HG03196 (cell line): Measurements from ENCODE around the gene INSL4.

Experiments used
- ATAC-seq: cut with Tn5 transposase; IDR thresholded peaks from one replicate; pipeline ENCODE4 v1.9.1; 2021; ENCODE audit not compliant: unreplicated experiment

INSL4 gene

DNA sequence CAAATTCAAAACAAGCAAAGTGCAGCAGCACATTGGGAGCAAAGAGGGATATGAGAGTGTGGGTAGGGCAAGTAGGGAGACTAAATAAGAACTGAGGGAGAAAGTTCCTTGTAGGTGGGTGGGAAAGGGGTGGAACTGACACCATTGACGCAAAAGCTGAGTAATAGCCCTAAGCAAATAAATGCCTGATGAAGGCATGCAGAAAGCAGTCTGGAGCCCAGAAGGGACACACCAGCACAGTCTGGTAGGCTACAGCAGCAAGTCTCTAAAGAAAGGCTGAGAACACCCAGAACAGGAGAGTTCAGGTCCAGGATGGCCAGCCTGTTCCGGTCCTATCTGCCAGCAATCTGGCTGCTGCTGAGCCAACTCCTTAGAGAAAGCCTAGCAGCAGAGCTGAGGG is at the start of gene INSL4:
Gene INSL4, plus strand, starts transcription at position 208 of the 400 bp plus-strand sequence. Its CDS starts 105 bp downstream, at position 313.
- no peak for ATAC-seq

DNA sequence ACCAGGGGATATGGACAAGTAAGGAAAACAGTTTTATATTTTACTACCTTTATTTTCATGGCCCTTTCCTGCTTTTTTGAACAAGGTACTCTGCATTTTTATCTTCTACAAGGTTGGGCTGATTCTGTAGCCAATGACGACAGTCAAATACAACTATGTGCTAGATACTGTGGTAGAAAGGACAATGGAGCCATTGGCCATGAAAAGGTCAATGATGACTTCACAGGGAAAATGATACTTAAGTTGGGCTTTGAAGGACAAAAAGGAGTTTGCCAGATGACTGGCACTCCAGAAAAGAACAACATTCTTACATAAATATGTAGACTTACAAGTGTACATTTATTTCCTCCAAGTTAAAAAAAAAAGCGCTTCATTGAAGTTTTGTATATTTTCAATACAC is 46.4 kb upstream of the INSL4 start:
- no peak for ATAC-seq

DNA sequence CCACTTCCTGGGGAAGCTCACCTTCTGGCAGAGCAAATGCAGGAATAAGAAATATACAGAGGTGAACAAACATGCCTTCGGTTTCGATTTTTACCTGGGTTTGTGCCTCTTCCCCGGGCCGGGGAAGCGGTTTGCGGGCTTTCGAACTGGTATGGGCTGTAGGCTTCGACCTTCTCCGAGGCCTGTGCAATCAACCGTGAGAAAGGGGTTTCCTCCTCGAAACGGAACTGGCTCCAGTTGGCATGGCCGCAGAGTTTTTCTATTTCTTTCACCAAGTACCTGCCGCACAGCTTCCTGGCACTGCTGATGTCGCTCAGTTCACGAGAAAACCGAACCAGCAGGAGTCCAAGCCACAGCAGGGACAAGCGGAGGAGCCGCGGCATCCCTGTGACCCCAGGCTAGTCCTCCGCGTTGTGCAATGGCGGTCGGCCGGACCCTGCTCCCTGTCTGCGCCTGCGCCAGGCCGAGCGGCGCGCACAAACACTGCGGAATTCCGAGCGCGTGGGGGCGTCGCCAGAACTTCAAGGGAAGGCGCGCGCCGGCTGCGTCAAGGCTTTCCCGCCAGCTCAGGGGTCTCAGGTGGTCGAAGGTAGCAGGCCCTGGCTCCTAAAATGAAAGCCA is 45.9 kb upstream of the INSL4 start, which contains the start of gene INSL6:
Gene INSL6, minus strand, starts transcription at position 420 of the 621 bp plus-strand sequence. Its CDS starts 37 bp downstream, at position 383.
- ATAC-seq: no peak

DNA sequence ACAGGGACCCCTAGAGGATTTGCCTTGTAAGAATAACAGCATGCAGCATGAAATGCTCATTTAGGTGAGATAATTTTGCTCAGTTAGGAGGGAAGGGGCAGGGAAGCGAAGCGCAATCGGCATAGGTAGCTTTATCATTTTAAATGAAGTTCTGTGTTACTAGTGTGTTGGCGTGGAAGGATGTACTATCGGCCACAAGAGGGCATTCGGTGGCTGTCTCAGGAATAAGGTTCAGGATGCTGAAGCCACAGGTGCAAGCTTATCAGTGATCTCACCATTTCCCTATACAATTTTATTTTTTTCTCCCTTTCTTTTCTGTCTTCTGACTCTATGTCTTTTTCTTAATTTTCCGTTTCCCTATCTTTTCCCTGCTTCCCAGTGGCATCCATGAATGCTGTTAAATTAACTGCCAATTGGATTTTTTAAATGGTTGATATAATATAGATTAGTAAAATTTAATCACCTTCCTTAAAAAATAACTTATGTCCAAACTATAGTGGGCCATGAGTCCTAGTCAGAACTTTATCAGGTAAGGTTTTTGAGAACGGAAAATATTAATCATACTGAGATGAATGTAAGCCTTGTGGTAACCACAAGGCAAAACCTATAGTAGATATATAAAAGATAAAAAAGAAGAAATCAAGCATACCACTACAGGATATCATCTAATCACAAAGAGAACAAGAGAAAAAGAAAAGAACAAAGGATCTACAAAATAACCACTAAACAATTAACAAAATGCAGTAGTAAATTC is 44.6 kb upstream of the INSL4 start:
- ATAC-seq: no peak

DNA sequence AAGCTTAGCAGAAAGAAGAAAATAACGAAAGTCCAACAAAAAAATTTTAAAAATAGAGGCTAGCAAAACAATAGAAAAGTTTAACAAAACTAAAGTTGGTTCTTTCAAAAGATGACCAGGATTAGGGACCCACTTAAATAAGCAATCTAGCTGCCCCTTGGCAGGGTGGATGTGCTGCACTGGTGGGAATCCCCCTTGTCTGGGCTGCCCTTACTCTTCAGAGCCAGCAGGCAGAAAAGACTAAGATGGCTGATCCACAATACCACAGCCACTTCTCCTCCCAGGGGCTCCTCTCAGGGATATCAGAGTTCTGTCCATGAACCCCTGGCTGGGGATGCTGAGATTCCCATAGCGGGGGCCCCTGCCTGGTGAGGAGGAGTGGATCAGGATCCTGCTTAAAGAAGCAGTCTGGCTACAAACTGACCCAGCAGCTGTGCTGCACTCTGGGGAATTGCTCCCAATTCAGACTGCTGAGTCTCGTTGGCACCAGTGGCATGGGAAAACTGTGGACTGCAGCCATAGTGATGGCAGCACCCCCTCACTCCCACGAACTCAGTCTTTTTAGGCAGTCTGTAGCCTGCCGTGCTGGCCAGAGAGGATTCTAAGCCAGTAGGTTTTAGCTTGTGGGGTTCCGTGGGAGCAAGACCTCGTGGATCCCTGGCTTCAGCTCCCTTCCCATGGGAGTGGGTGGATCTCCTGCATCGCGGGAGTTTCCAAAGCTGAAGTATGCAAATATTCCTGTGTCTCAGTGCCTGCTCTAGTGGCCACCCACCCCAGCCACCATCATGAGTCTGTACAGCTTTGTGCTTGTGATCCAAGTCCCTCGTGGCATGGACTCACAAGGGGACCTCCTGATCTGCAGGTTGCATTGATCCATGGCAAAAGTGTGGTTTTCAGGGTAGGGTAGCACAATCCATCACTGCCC is 42.9 kb upstream of the INSL4 start:
- no peak for ATAC-seq

DNA sequence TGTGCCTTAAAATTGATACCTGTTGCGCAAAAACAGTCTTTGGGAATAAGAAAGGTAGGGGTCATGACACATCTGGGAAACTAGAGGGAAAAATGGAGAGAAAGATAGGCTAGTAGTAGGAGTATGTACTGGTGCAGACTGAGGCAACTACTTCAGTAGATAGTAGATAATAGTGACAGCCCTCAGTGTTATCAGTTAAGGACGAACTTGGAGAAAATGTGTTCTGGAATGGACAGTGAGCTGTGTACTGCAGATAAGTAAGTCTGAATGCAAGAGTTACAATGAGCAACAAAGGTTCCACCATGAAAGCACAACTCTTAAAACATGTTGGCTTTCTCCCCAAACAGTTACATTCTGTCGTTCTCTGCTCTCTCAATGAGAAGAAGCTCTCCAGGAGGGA is 39.2 kb upstream of the INSL4 start:
- ATAC-seq: no peak

DNA sequence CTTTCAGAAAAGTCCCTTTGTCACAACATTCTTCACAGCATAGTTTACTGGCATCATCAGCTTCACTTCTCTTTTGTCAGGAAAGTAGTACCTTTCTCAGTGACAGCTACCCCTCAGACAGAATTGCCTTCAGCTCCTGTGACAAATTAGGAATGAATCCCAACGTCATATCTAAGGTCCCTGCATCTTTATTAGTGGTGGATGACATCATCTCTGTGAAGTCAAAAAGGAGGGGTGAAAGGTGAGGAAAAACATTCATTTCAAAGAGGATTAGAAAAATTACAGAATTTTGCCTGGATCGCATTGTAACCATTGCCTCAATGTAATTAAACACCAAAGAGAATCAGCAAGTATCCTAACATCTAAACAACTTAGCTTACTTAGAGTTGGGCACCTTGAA is 37.9 kb upstream of the INSL4 start:
- no peak for ATAC-seq

DNA sequence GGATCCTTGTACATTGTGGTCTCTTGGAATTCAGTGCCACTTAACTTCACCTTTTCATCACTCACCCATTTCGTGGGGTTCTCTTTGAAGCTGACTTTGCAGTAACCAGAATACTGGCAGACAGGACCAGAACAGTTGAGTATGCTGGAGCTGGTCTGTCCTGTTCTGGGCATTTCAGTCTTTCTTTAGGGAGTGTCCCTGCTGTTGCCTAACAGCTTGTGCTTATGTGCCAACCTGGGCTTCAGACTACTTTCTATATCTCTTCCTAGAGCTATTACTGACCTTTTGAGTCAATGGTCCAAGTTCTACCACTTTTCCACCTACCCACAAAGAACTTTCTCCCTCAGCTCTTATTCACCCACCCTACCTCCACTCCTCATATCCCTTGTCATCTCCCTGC is 35.8 kb upstream of the INSL4 start:
- ATAC-seq: no peak

DNA sequence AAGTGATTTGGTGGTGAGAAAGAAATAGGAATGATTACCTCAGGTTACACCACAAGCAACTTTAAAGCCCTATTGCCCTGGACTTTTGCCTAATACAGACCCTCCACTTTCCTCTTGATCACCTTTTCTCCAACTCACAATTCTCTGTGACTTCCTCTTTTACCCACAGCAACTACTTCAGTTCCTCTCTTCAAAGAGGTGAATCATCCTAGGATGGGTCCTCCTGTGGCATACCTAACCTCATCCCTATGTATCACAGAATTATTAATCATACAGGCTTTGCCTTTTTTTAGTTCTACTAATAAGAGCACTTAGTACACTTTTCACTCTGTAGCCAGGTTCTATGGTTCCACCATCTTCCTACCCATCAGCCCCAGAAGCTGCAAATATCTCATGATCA is 26.1 kb upstream of the INSL4 start:
- ATAC-seq: no peak

DNA sequence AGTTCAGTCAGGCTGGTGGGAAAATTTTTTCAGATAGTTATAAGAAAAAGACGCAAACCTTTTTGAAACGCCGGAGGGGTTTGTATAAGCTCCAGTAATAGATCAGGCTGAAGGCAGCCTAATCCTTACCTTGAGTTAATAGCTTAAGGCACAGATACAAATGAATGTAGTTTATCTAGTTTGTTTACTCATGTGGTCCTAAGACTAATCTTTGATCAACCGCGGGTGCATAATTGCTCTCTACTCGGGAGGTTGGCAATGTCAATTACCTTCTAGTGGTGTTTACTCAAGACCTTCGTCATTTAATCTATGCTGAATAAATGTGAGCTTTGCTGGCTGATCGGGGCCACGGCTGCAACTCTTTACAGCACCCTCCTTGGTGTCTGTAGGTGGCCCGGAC is 665 bp upstream of the INSL4 start:
- ATAC-seq: no peak

DNA sequence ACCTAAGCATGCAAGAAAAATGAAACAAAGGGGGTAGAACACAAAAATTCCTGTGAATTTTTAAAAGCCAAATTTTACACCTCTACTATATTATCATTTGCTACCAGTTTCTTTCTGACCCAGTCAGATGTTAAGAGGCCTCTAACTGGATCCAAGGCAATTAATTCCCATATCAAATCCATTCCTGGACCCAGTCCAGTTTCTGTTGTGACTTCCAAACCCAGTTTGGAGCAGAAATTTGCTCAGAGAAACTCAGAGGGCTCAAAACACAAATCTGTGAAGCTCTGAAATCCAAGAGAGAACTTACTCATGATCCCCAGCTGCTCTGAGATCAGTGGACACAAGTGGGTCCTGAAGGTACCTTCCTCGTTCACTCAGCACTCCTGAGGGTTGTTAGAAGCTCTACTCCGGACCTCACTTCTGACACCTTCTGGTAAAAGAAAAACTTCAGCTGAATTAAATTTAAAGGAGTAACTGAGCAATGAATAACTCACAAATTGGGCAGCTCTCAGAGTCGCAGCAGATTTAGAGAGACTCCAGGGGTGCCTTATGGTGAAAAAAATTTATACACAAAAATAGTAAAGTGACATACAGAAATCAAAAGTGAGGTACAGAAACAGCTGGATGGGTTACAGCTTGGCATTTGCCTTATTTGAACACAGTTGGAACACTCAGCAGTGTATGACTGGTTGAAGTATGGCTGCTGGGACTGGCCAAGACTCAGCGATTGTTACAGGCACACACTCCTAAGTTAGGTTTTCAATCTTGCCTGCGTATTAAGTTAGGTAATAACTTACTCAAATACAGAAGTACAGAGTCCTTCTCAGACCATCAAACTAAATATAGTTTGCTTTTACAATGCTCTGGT is 32.4 kb downstream of the INSL4 start:
- no peak for ATAC-seq

DNA sequence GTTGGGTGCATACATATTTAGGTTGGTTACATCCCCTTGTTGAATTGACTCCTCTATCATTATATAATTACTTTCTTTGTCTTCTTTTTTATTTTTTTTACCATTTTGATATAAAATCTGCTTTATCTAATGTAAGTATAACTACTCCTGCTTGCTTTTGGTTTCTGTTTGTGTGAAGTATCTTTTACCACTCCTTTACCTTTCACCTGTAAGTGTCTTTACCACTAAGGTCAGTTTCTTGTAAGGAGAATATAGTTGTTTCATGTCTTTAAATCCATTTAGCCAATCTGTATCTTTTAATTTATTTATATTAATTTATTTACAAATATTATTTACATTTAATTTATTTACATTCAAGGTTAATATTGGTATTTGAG is 33.0 kb downstream of the INSL4 start:
- no peak for ATAC-seq

DNA sequence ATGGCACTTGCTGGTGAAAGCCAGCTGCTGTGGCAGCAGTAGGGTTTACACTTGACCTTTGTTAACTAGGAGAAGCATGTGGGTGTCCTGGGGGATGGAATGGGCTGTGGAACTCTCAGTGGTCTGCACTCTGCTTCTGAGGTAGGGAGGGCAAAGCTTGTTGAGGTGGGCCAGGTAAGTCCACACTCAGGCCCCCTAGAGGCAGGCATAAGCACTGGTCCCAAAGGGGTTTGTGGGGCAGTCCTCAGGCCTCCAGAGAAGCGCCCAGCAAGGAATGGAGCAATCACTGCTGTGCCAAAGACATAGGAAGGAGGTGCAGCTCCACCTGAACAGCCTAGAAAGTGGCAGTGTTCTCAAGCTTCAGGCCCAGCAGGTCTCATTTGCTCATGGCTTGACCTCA is 34.7 kb downstream of the INSL4 start:
- no peak for ATAC-seq

DNA sequence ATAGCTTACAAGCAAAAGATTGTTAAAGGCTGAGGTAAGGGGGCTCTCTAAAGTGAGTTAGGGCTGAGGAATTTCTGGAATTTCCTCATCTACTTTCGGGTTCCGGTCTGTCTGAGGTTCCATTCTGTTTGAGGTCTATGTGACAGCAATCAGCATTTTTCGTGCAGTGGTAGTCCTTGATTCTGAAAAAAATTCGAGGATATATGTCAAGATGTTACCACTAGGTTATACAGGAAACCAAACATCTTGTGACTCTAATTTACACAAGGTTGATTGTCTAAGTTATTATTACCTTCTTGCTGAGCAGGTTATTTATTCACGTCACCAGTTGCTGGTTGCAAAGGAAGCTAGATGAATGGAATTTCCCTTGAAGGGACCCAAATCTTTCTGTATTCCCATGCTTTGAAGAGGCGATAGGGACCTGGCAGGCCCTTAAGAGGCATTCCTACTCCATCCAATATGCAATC is 38.1 kb downstream of the INSL4 start:
- no peak for ATAC-seq

DNA sequence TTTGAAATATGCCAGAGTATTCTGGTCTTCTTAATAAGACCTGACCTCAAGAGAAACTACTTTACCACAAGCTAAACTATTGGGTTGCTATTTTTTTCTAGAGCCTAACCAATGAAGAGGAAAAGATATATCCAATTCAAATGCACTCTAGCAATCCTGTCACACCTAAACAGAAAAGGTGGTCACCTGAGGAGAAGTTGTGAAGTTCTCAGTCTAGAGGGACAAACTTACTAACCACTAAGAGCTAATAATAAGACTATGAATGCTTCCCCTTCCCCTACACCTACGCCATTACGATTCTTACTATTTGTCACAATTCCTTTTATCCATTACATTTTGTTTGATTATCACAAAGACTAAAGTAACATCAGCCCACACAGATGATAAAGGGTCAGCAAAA is 43.6 kb downstream of the INSL4 start:
- ATAC-seq: no peak

DNA sequence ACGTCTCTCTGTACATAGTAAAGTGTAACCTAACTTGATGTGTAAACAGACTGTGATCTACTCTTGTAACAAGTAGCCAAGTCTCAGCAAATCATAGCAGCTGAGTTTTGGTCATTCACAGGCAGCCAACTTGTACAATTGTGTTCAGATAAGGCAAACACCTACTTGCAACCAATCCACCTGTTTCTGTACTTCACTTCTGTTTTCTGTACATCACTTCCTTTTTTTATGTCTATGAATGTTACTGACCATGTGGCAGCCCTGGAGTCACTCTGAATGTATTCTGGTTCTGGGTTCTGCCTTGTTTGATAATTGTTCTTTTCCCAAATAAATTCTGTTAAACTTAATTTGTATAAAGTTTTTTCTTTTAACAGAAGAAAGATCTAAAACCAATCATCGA is 47.3 kb downstream of the INSL4 start:
- ATAC-seq: no peak
